ENCODE data around the gene KRTAP10-3. TPM values are rescaled to one million over a fixed set of nuclear protein-coding genes. Genes with fewer than 3 reads are reported as not detected.
"Not testable (repeated sequence)": the region's sequence is repeated elsewhere in the genome, so short reads cannot be mapped to it uniquely, and the experiment has no call there.

Gene KRTAP10-3
- total RNA-seq, 1 donor from 2014 or later, result not detected

DNA sequence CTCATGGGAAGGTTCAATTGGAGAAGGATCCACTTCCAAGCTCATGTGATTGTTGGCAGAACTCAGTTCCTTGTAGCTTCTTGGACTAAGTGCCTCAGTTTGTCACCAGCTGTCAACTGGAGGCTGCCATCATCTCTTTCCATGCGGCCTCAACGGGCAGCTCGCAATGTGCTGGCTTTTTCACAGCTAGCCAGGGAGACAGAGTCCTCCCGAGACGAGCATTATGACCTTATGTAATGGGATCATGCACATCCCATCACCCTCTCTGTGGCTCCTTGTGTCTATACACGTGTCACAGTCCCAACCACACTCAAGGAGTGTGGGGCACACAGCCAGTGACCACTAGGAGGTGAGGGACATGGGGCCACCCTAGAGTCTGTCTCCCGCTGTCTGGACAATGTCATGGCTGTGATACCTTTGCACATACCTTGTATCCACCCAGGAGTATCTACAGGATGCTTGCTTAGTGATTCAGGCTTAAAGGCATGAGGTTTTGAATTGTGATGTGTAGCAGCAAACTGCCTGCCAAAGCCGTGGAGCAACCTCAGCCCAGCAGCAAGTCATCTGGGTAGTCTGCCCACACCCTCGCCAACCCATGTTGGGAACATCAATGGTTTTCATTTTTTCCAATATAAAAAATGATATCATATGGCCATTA lies 37.6 kb upstream of the KRTAP10-3 start:
- DNase-seq (ENCODE audit: low read depth, low spot score), result no peak
- TF ChIP-seq, protein P1, sequence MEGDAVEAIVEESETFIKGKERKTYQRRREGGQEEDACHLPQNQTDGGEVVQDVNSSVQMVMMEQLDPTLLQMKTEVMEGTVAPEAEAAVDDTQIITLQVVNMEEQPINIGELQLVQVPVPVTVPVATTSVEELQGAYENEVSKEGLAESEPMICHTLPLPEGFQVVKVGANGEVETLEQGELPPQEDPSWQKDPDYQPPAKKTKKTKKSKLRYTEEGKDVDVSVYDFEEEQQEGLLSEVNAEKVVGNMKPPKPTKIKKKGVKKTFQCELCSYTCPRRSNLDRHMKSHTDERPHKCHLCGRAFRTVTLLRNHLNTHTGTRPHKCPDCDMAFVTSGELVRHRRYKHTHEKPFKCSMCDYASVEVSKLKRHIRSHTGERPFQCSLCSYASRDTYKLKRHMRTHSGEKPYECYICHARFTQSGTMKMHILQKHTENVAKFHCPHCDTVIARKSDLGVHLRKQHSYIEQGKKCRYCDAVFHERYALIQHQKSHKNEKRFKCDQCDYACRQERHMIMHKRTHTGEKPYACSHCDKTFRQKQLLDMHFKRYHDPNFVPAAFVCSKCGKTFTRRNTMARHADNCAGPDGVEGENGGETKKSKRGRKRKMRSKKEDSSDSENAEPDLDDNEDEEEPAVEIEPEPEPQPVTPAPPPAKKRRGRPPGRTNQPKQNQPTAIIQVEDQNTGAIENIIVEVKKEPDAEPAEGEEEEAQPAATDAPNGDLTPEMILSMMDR (conservative IDR thresholded peaks at IDR 0.05), result no peak
- Mint-ChIP-seq H3K27ac (ENCODE audit: unreplicated experiment) (no peak overlapping the region), H3K36me3 (ENCODE audit: low read depth) (no peaks in the 10 kb centered on the region), H3K4me3 (no peak overlapping the region), H3K27me3 (ENCODE audit: low read depth) (no peaks in the 10 kb centered on the region), H3K4me1 (peaks cover 26% of the 10 kb centered on the region), H3K9me3 (no peaks in the 10 kb centered on the region)

DNA sequence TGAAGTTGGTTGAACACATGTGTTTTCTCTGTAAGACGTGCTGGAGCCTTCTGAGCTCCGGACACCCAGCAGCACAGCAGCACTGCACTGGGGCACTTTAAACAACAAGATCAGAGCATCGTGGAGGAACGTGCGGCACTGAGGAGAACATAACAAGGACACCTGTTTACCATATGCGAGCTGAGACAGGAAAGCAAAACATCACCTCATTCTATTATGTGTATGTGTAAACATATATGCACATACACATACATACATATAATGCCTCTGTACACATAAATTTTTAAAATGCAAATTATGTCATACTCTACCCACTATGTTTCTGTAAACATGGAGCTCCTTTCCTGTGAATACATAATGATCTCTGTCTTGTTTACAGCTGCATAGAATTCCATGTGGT lies 36.9 kb upstream of the KRTAP10-3 start:
- Mint-ChIP-seq H3K4me1 (peaks cover 26% of the 10 kb centered on the region), H3K9me3 (no peaks in the 10 kb centered on the region), H3K4me3 (no peak overlapping the region), H3K27ac (ENCODE audit: unreplicated experiment) (no peak overlapping the region), H3K27me3 (ENCODE audit: low read depth) (no peaks in the 10 kb centered on the region), H3K36me3 (ENCODE audit: low read depth) (no peaks in the 10 kb centered on the region)
- TF ChIP-seq, protein P1 (conservative IDR thresholded peaks at IDR 0.05), result no peak
- DNase-seq (ENCODE audit: low read depth, low spot score), result no peak

DNA sequence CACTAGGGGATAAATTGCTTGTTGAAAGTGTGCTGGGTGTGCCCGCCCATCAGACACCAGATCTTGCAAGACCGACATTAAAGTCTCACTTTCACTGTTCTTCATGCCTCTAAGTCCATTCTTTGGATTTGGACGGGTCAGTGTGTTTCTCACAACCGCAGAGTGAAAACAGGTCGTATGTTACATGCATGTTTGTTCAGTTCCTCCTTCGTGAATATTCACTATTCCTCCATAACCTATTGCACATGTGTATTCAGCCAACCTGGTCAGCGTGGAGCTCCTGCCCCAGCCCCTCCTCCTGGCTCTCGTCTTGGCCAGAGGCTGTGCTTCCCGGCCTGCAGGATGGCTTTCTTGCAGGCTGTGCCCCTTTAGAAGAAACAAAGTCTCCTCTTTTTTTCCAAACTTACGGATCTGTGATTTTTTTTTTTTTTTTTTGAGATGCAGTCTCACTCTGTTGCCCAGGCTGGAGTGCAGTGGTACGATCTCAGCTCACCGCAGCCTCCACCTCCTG lies 35.9 kb upstream of the KRTAP10-3 start:
- Mint-ChIP-seq H3K27me3 (ENCODE audit: low read depth) (no peaks in the 10 kb centered on the region), H3K9me3 (no peaks in the 10 kb centered on the region), H3K36me3 (ENCODE audit: low read depth) (no peaks in the 10 kb centered on the region), H3K27ac (ENCODE audit: unreplicated experiment) (no peak overlapping the region), H3K4me3 (no peak overlapping the region), H3K4me1 (peaks cover 26% of the 10 kb centered on the region)
- no peak for DNase-seq (ENCODE audit: low read depth, low spot score)
- TF ChIP-seq, protein P1 (conservative IDR thresholded peaks at IDR 0.05), result no peak

DNA sequence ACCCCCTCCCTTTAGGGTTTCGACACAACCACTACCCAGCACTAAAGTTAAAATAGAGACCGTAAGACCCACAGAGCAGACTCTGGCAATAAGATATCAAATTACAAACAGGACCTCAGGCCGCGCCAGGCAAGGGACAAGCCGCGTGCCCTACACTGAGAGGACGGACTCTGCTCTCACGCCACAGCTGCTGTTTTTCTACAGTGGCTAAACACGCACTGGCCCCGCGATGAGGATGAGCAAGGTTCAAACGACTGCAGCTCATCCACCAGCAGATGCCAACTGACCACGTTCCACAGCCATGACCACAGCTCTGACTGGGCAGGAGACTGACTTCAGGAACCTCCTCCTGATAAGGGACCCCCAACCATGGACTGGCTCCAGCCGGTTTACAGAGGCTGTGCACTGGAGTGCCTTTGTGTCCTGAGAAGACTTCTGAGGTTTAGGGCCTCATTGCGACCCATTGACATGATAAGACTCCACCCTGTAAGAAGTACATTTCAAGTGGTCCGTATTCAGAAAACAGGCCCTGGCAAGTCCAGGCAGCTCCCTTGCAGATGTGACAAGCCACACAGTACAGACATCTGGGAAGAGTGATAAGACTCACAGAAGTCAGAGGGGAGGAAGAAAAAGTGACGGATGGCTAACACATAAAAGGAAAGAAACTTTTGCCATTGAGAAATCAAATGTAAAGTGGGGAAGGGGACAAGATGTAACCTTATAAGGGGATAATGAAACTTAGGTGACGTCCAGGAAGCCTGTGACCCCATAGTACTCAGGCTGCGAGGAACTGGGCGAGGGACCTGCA lies 35.2 kb upstream of the KRTAP10-3 start:
- H3K9me3 Mint-ChIP-seq, result no peaks in the 10 kb centered on the region
- H3K27me3 Mint-ChIP-seq (ENCODE audit: low read depth), result no peaks in the 10 kb centered on the region
- H3K27ac Mint-ChIP-seq (ENCODE audit: unreplicated experiment), result peak overlapping the region; percentile 69
- H3K4me1 Mint-ChIP-seq, result peaks cover 25% of the 10 kb centered on the region
- no peaks in the 10 kb centered on the region for H3K36me3 Mint-ChIP-seq (ENCODE audit: low read depth)
- DNase-seq (ENCODE audit: low read depth, low spot score), result no peak
- TF ChIP-seq, protein P1 (conservative IDR thresholded peaks at IDR 0.05), result no peak
- H3K4me3 Mint-ChIP-seq, result no peak overlapping the region

DNA sequence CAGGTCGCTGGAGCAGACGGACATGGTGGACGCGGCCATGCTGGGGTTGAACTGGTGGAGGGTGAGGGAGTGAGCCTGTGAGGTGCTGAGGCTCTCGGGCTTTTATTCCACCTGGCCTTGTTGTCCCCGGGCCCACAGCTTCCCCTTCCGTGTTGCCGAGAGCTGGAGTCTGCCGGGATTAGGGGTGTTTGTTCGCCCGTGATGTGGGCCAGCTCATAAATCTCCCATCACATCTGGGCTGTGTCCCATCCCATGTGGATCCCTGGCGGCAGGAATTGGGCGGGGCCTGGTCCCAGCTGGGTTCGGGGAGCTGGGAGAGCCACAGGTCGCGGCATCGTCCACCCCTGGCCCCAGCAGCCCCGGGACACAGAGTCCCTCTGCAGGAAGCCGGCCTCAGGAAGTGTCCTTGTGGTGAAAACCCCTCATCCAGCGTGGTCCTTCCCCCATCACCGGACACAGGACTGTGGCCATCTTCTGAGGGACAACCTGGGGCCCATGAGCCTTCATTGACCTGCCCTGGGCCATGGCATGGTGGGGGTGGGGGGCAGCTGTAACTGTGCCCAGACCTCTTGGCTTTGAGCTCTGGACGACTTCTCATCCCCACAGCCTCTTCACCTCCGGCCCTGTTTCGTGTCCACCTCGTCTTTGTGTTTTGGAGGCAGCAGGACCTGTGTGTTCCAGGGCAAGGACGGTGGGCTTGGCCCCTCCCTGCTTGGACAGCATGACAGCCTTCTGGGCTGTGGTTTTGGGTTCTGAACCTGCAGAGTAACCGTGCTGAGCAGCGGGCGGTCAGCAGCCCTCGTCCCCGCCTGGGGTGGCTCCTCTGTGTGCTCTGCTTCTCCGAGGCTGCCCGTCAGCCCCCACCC lies 34.1 kb upstream of the KRTAP10-3 start, which contains the start of gene KRTAP10-6:
TSS of gene KRTAP10-6 (minus strand) at position 60 of the 866 bp plus-strand sequence. CDS start at position 39, 21 bp downstream.
- H3K36me3 Mint-ChIP-seq (ENCODE audit: low read depth), result no peaks in the 10 kb centered on the region
- no peak within 1 kb of the TSS for H3K27ac Mint-ChIP-seq (ENCODE audit: unreplicated experiment)
- no peak for DNase-seq (ENCODE audit: low read depth, low spot score)
- H3K4me1 Mint-ChIP-seq, result peaks cover 14% of the 10 kb centered on the region
- H3K9me3 Mint-ChIP-seq, result no peaks in the 10 kb centered on the region
- peaks cover 5% of the 10 kb centered on the region for H3K27me3 Mint-ChIP-seq (ENCODE audit: low read depth)
- H3K4me3 Mint-ChIP-seq, result no peak within 1 kb of the TSS
- TF ChIP-seq, protein P1 (conservative IDR thresholded peaks at IDR 0.05), result no peak

DNA sequence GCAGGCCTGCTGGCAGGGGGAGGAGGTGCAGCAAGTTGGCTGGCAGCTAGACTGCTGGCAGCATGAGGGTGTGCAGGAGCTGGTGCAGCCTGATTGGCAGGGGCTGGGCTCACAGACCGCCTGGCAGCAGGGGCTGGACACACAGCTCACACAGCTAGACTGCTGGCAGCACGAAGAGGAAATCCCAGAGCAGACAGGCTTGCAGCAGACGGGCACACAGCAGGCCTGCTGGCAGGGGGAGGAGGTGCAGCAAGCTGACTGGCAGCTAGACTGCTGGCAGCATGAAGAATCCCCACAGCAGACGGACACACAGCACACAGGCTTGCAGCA lies 33.2 kb upstream of the KRTAP10-3 start:
- not testable (repeated sequence) for H3K36me3 Mint-ChIP-seq (ENCODE audit: low read depth); H3K4me3 Mint-ChIP-seq; H3K9me3 Mint-ChIP-seq; DNase-seq (ENCODE audit: low read depth, low spot score); H3K27ac Mint-ChIP-seq (ENCODE audit: unreplicated experiment)
- H3K4me1 Mint-ChIP-seq, result peaks cover 14% of the 10 kb centered on the region
- peaks cover 12% of the 10 kb centered on the region for H3K27me3 Mint-ChIP-seq (ENCODE audit: low read depth)

DNA sequence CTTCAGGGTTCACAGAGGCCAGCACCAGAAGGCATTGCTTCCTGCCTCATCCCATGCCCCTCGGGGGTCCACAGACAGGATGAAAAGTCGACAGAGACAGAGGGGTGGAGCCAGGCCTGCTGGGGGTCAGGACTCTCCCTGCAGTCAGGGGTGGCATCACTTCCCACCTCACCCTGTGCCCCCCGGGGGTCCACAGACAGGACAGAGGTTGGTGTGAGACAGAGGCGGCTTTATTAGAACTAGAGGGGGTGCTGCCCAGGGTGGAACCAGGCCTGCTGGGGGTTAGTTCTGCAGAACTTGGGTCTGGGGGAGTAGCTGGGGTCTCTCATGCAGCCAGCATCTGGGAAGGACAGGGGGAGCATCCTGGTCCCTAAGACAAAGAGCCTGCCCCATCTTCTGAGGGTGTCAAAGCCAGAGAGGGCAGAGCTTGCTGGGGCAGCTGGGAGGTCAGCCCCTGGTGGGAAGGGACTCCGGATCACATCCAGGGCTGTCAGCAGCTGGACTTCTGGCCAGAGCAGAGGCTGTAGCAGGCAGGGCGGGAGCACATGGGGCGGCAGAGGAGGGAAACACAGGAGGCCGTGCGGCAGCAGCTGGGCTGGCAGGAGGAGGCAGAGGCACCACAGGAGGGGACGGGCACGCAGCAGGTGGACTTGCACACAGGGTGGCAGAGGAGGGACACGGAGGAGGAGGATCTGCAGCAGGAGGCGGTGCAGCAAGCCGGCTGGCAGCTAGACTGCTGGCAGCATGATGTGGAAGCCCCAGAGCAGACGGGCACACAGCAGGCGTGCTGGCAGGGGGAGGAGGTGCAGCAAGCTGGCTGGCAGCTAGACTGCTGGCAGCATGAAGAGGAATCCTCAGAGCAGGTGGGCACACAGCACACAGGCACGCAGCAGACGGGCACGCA lies 32.6 kb upstream of the KRTAP10-3 start:
- H3K27ac Mint-ChIP-seq (ENCODE audit: unreplicated experiment); H3K9me3 Mint-ChIP-seq; H3K4me3 Mint-ChIP-seq; H3K36me3 Mint-ChIP-seq (ENCODE audit: low read depth); DNase-seq (ENCODE audit: low read depth, low spot score): not testable (repeated sequence)
- peaks cover 14% of the 10 kb centered on the region for H3K4me1 Mint-ChIP-seq
- H3K27me3 Mint-ChIP-seq (ENCODE audit: low read depth), result peaks cover 16% of the 10 kb centered on the region
